Measurements from ENCODE around the gene GIPC3. TPM values are rescaled to one million over a fixed set of nuclear protein-coding genes. Genes with fewer than 3 reads are reported as not detected.

Gene GIPC3
- total and polyA plus RNA-seq, 2 of the 8 experiments (the other 6 are each of a cell fraction or from before 2014, with no cell fraction given), result 1.0 to 1.2 TPM

DNA sequence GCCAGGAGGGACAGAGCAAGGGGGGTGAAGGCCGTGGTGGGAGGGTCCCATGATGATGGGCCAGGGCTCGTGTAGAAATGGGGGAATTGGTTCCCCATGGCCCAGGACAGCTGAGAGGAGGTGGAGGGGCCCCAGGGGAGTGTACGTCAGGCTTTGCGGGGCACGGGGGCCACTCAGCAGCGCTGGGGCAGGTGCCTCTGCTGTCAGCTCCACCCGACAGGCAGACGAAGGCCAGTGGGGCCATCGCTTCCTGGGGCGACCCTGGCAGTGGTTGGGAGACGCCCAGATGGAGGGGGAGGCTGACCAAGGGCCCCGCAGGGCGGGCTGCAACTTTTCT is 48.2 kb upstream of the GIPC3 start:
- no peaks in the 10 kb centered on the region for H3K79me2 ChIP-seq (ENCODE audit: control insufficient read depth in 1 of 2, insufficient read depth in 2 of 2, low read length in 2 of 2)
- TF ChIP-seq BRCA1 (IDR thresholded peaks at IDR 0.05; ENCODE audit: low read depth, low read length) (no peak), RAD21 (IDR thresholded peaks at IDR 0.05 in 1 of 2, conservative IDR thresholded peaks at IDR 0.05 in 1 of 2; ENCODE audit: low read depth in 2 of 2, low read length in 2 of 2) (no peak), GABPA (IDR thresholded peaks at IDR 0.05; ENCODE audit: borderline replicate concordance, insufficient read depth, low read length) (no peak), POU5F1 (IDR thresholded peaks at IDR 0.05; ENCODE audit: low read depth, low read length) (no peak), CEBPB (IDR thresholded peaks at IDR 0.05; ENCODE audit: low read depth, low read length) (no peak), CHD1 (IDR thresholded peaks at IDR 0.05; ENCODE audit: low read depth, low read length) (no peak), RXRA (IDR thresholded peaks at IDR 0.05; ENCODE audit: insufficient read depth, low read depth, low read length) (no peak), RFX5 (IDR thresholded peaks at IDR 0.05; ENCODE audit: borderline replicate concordance, low read depth, low read length) (no peak), GTF2F1 (IDR thresholded peaks at IDR 0.05; ENCODE audit: borderline replicate concordance, low read depth, low read length) (no peak), BCL11A (IDR thresholded peaks at IDR 0.05; ENCODE audit: low read depth in 2 of 2, low read length in 2 of 2) (no peak), SIN3A (conservative IDR thresholded peaks at IDR 0.05 in 1 of 2, IDR thresholded peaks at IDR 0.05 in 1 of 2; ENCODE audit: low read depth in 1 of 2, low read length in 2 of 2) (no peak)
- TF ChIP-seq, protein P1, sequence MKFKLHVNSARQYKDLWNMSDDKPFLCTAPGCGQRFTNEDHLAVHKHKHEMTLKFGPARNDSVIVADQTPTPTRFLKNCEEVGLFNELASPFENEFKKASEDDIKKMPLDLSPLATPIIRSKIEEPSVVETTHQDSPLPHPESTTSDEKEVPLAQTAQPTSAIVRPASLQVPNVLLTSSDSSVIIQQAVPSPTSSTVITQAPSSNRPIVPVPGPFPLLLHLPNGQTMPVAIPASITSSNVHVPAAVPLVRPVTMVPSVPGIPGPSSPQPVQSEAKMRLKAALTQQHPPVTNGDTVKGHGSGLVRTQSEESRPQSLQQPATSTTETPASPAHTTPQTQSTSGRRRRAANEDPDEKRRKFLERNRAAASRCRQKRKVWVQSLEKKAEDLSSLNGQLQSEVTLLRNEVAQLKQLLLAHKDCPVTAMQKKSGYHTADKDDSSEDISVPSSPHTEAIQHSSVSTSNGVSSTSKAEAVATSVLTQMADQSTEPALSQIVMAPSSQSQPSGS (IDR thresholded peaks at IDR 0.05; ENCODE audit: low read length), result no peak

More for the DNA sequence above, 48.2 kb upstream of the GIPC3 start:
- Histone ChIP-seq H3K56ac (replicated peaks; ENCODE audit: insufficient read length, low read depth, low read length) (no peak overlapping the region), H2AFZ (ENCODE audit: low read length) (no peak overlapping the region), H3K79me1 (ENCODE audit: low read depth, low read length) (0 out of 2 replicates have a peak, but pooled peaks cover 2% of the 10 kb centered on the region), H2BK120ac (replicated peaks; ENCODE audit: low read depth, low read length) (no peak overlapping the region), H4K5ac (ENCODE audit: insufficient read length, low read depth, low read length) (no peak overlapping the region), H3K4me3 (ENCODE audit: extremely low read depth in 1 of 4, insufficient read depth in 2 of 4, low read depth in 3 of 4, low read length in 4 of 4) (no peak overlapping the region), H3K27ac (ENCODE audit: low read depth, low read length) (no peak overlapping the region), H3K18ac (ENCODE audit: extremely low read depth, low read length) (no peak overlapping the region), H3K9ac (replicated peaks in 1 of 4; ENCODE audit: extremely low read depth in 1 of 4, low read depth in 3 of 4, low read length in 3 of 4) (no peak overlapping the region), H3K23ac (ENCODE audit: insufficient read length) (no peak overlapping the region), H2BK15ac (ENCODE audit: low read length) (no peak overlapping the region), H2BK5ac (ENCODE audit: low read depth, low read length) (no peak overlapping the region), H3K4me1 (replicated peaks in 1 of 4; ENCODE audit: control insufficient read depth in 3 of 4, insufficient read depth in 4 of 4, low read length in 3 of 4) (peaks cover 3 to 11% (median 6%) of the 10 kb centered on the region in 4 experiments; a peak in 6 of 7 replicates), H4K91ac (replicated peaks; ENCODE audit: insufficient read length, low read length) (no peak overlapping the region), H4K20me1 (replicated peaks in 1 of 2; ENCODE audit: control insufficient read depth in 1 of 2, insufficient read depth in 2 of 2, low read length in 2 of 2) (peaks cover 8 to 16% of the 10 kb centered on the region in 2 experiments), H3K23me2 (ENCODE audit: low read depth, low read length) (no peaks in the 10 kb centered on the region), H3K27me3 (replicated peaks in 1 of 4; ENCODE audit: control insufficient read depth in 3 of 4, extremely low read depth in 1 of 4, insufficient read depth in 3 of 4, low read length in 3 of 4) (no peaks in the 10 kb centered on the region), H3K36me3 (ENCODE audit: control insufficient read depth in 2 of 4, insufficient read depth in 4 of 4, low read length in 3 of 4) (peaks cover 2 to 31% (median 15%) of the 10 kb centered on the region in 4 experiments; a peak in 7 of 8 replicates), H2BK12ac (ENCODE audit: low read depth, low read length) (no peak overlapping the region), H3K9me3 (ENCODE audit: insufficient read depth in 2 of 2, low read depth in 1 of 2, low read length in 1 of 2) (no peaks in the 10 kb centered on the region), H4K8ac (ENCODE audit: extremely low read depth, insufficient read depth, low read length) (no peak overlapping the region), H2AK5ac (ENCODE audit: low read depth, low read length) (no peak overlapping the region), H2BK20ac (ENCODE audit: low read length) (no peak overlapping the region), H3K14ac (ENCODE audit: insufficient read length) (no peak overlapping the region), H3K4ac (replicated peaks; ENCODE audit: insufficient read length, low read depth, low read length) (no peak overlapping the region), H3K4me2 (ENCODE audit: insufficient read depth in 1 of 2, low read depth in 2 of 2, low read length in 2 of 2) (no peak overlapping the region)
- ChIA-PET CTCF (ENCODE audit: partially characterized antibody) (interaction anchor here (1.5 to 6.9 kb wide), 4 partner anchors 11 to 82 kb away, joined by 3 to 54 read pairs (median 6); no protein-coding TSS in a partner anchor), POLR2A (ENCODE audit: partially characterized antibody) (interaction anchor here (0.9 to 4.0 kb wide), 6 partner anchors 9 to 85 kb away, joined by 3 to 30 read pairs (median 5); no protein-coding TSS in a partner anchor)
- WGBS, 2 experiments (ENCODE audit: extremely low coverage in 1 of 2, insufficient coverage in 1 of 2, insufficient read length in 1 of 2, insufficient replicate concordance in 2 of 2, low coverage in 1 of 2, low lambda C conversion rate in 2 of 2, missing lambda C conversion rate in 1 of 2), result 90% methylated on average over 12 of the region's 13 CpGs; no CpG with 5 or more reads in 1 of the 2 experiments
- FAIRE-seq (no peak), DNase-seq (ENCODE audit: low read depth in 1 of 2, low spot score in 2 of 2) (no peak)
